ENCODE data around the gene MELTF.

Gene MELTF

GRCh38 chr3:196996454-196997265 lies 33.0 kb downstream of the MELTF start:
- no peaks in the 10 kb centered on the region for H3K27me3 ChIP-seq (ENCODE audit: control insufficient read depth, insufficient read depth, low read length)
- no peak overlapping the region for H3K9ac ChIP-seq (ENCODE audit: low read length)
- H3K36me3 ChIP-seq (ENCODE audit: control insufficient read depth, low read depth, low read length), result no peaks in the 10 kb centered on the region
- H3K27ac ChIP-seq (ENCODE audit: low read length), result no peak overlapping the region
- H3K4me1 ChIP-seq (ENCODE audit: control insufficient read depth, low read depth, low read length), result no peaks in the 10 kb centered on the region
- no peak overlapping the region for H3K4me3 ChIP-seq (ENCODE audit: low read length)
- H3K9me3 ChIP-seq (ENCODE audit: control insufficient read depth, low read depth, low read length), result no peaks in the 10 kb centered on the region

- H3K27ac ChIP-seq (ENCODE audit: low read length), result no peak overlapping the region
- H3K4me3 ChIP-seq (ENCODE audit: low read length), result no peak overlapping the region
- no peak overlapping the region for H3K9ac ChIP-seq (ENCODE audit: low read length)
- H3K9me3 ChIP-seq (ENCODE audit: control insufficient read depth, low read depth, low read length), result no peaks in the 10 kb centered on the region
- no peaks in the 10 kb centered on the region for H3K4me1 ChIP-seq (ENCODE audit: control insufficient read depth, low read depth, low read length)
- no peaks in the 10 kb centered on the region for H3K36me3 ChIP-seq (ENCODE audit: control insufficient read depth, low read depth, low read length)
- H3K27me3 ChIP-seq (ENCODE audit: control insufficient read depth, insufficient read depth, low read length), result no peaks in the 10 kb centered on the region
Observed at GRCh38 chr3:196995646-196996355, 33.8 kb downstream of the MELTF start.

- Histone ChIP-seq H3K27ac (ENCODE audit: low read length) (no peak overlapping the region), H3K4me1 (ENCODE audit: control insufficient read depth, low read depth, low read length) (no peaks in the 10 kb centered on the region), H3K9me3 (ENCODE audit: control insufficient read depth, low read depth, low read length) (no peaks in the 10 kb centered on the region), H3K27me3 (ENCODE audit: control insufficient read depth, insufficient read depth, low read length) (no peaks in the 10 kb centered on the region), H3K9ac (ENCODE audit: low read length) (no peak overlapping the region), H3K36me3 (ENCODE audit: control insufficient read depth, low read depth, low read length) (no peaks in the 10 kb centered on the region), H3K4me3 (ENCODE audit: low read length) (no peak overlapping the region)
Observed at GRCh38 chr3:196995027-196995426, 34.6 kb downstream of the MELTF start.

- no peaks in the 10 kb centered on the region for H3K4me1 ChIP-seq (ENCODE audit: control insufficient read depth, low read depth, low read length)
- H3K4me3 ChIP-seq (ENCODE audit: low read length), result no peak overlapping the region
- H3K27me3 ChIP-seq (ENCODE audit: control insufficient read depth, insufficient read depth, low read length), result no peaks in the 10 kb centered on the region
- no peak overlapping the region for H3K27ac ChIP-seq (ENCODE audit: low read length)
- no peaks in the 10 kb centered on the region for H3K9me3 ChIP-seq (ENCODE audit: control insufficient read depth, low read depth, low read length)
- no peaks in the 10 kb centered on the region for H3K36me3 ChIP-seq (ENCODE audit: control insufficient read depth, low read depth, low read length)
- no peak overlapping the region for H3K9ac ChIP-seq (ENCODE audit: low read length)
Observed at GRCh38 chr3:196994056-196994455, 35.6 kb downstream of the MELTF start.

GRCh38 chr3:196992461-196993065 lies 37.1 kb downstream of the MELTF start:
- H3K9me3 ChIP-seq (ENCODE audit: control insufficient read depth, low read depth, low read length), result no peaks in the 10 kb centered on the region
- H3K36me3 ChIP-seq (ENCODE audit: control insufficient read depth, low read depth, low read length), result no peaks in the 10 kb centered on the region
- H3K4me3 ChIP-seq (ENCODE audit: low read length), result no peak overlapping the region
- no peak overlapping the region for H3K9ac ChIP-seq (ENCODE audit: low read length)
- H3K4me1 ChIP-seq (ENCODE audit: control insufficient read depth, low read depth, low read length), result no peaks in the 10 kb centered on the region
- no peak overlapping the region for H3K27ac ChIP-seq (ENCODE audit: low read length)
- H3K27me3 ChIP-seq (ENCODE audit: control insufficient read depth, insufficient read depth, low read length), result no peaks in the 10 kb centered on the region

- Histone ChIP-seq H3K9ac (ENCODE audit: low read length) (no peak overlapping the region), H3K27ac (ENCODE audit: low read length) (no peak overlapping the region)
Observed at GRCh38 chr3:196991581-196992460, 37.8 kb downstream of the MELTF start.

GRCh38 chr3:196990601-196991007 lies 39.0 kb downstream of the MELTF start:
- Histone ChIP-seq H3K27me3 (ENCODE audit: control insufficient read depth, insufficient read depth, low read length) (no peaks in the 10 kb centered on the region), H3K4me1 (ENCODE audit: control insufficient read depth, low read depth, low read length) (no peaks in the 10 kb centered on the region), H3K36me3 (ENCODE audit: control insufficient read depth, low read depth, low read length) (no peaks in the 10 kb centered on the region), H3K9ac (ENCODE audit: low read length) (no peak overlapping the region), H3K4me3 (ENCODE audit: low read length) (no peak overlapping the region), H3K9me3 (ENCODE audit: control insufficient read depth, low read depth, low read length) (no peaks in the 10 kb centered on the region), H3K27ac (ENCODE audit: low read length) (no peak overlapping the region)

More at GRCh38 chr3:196991581-196992460, 37.8 kb downstream of the MELTF start:
- no peaks in the 10 kb centered on the region for H3K27me3 ChIP-seq (ENCODE audit: control insufficient read depth, insufficient read depth, low read length)
- H3K4me1 ChIP-seq (ENCODE audit: control insufficient read depth, low read depth, low read length), result no peaks in the 10 kb centered on the region
- H3K9me3 ChIP-seq (ENCODE audit: control insufficient read depth, low read depth, low read length), result no peaks in the 10 kb centered on the region
- no peak overlapping the region for H3K4me3 ChIP-seq (ENCODE audit: low read length)
- H3K36me3 ChIP-seq (ENCODE audit: control insufficient read depth, low read depth, low read length), result no peaks in the 10 kb centered on the region

GRCh38 chr3:196989721-196990262 lies 39.8 kb downstream of the MELTF start:
- Histone ChIP-seq H3K4me3 (ENCODE audit: low read length) (no peak overlapping the region), H3K9me3 (ENCODE audit: control insufficient read depth, low read depth, low read length) (no peaks in the 10 kb centered on the region), H3K27me3 (ENCODE audit: control insufficient read depth, insufficient read depth, low read length) (no peaks in the 10 kb centered on the region), H3K9ac (ENCODE audit: low read length) (no peak overlapping the region), H3K27ac (ENCODE audit: low read length) (no peak overlapping the region), H3K36me3 (ENCODE audit: control insufficient read depth, low read depth, low read length) (no peaks in the 10 kb centered on the region), H3K4me1 (ENCODE audit: control insufficient read depth, low read depth, low read length) (no peaks in the 10 kb centered on the region)

GRCh38 chr3:196988241-196989029 lies 41.2 kb downstream of the MELTF start:
- Histone ChIP-seq H3K4me1 (ENCODE audit: control insufficient read depth, low read depth, low read length) (no peaks in the 10 kb centered on the region), H3K9me3 (ENCODE audit: control insufficient read depth, low read depth, low read length) (no peaks in the 10 kb centered on the region), H3K27me3 (ENCODE audit: control insufficient read depth, insufficient read depth, low read length) (no peaks in the 10 kb centered on the region), H3K36me3 (ENCODE audit: control insufficient read depth, low read depth, low read length) (no peaks in the 10 kb centered on the region), H3K4me3 (ENCODE audit: low read length) (no peak overlapping the region), H3K9ac (ENCODE audit: low read length) (no peak overlapping the region), H3K27ac (ENCODE audit: low read length) (no peak overlapping the region)

- Histone ChIP-seq H3K4me1 (ENCODE audit: control insufficient read depth, low read depth, low read length) (no peaks in the 10 kb centered on the region), H3K9me3 (ENCODE audit: control insufficient read depth, low read depth, low read length) (no peaks in the 10 kb centered on the region), H3K4me3 (ENCODE audit: low read length) (no peak overlapping the region), H3K9ac (ENCODE audit: low read length) (no peak overlapping the region), H3K27me3 (ENCODE audit: control insufficient read depth, insufficient read depth, low read length) (no peaks in the 10 kb centered on the region), H3K27ac (ENCODE audit: low read length) (no peak overlapping the region), H3K36me3 (ENCODE audit: control insufficient read depth, low read depth, low read length) (no peaks in the 10 kb centered on the region)
Observed at GRCh38 chr3:196987022-196987421, 42.6 kb downstream of the MELTF start.

Measured in iPS-18a (cell line).